Vagina (tissue), 2 donors: ENCODE results near the gene CHRNA5.

Source experiments
- POLR2AphosphoS5 ChIP-seq, 2 donors: sonication (generic); formaldehyde crosslinking; IDR thresholded peaks; one replicate each; pipeline ENCODE4 v1.9.0; 2017; ENCODE audit warnings: antibody characterized with exemption in 2 of 2, mild to moderate bottlenecking in 2 of 2, low read depth in 1 of 2; ENCODE audit not compliant: insufficient read depth in 1 of 2
- TF ChIP-seq, protein P1 (sequence below), 3 experiments: fragments of 450-650 bp in 2 of 3; fragments of 200-600 bp in 1 of 3; sonication (generic) in 1 of 3; IDR thresholded peaks; one replicate each; pipeline ENCODE4 v1.5.1; 2017 to 2019; ENCODE audit warnings: antibody characterized with exemption in 3 of 3, mild to moderate bottlenecking in 2 of 3, moderate library complexity in 2 of 3

GRCh38 chr15:78571382-78571781, 6.1 kb downstream of the CHRNA5 start:
- no peak for TF ChIP-seq POLR2AphosphoS5 (IDR thresholded peaks at IDR 0.05; ENCODE audit: insufficient read depth in 1 of 2, low read depth in 1 of 2)
- TF ChIP-seq, protein P1, sequence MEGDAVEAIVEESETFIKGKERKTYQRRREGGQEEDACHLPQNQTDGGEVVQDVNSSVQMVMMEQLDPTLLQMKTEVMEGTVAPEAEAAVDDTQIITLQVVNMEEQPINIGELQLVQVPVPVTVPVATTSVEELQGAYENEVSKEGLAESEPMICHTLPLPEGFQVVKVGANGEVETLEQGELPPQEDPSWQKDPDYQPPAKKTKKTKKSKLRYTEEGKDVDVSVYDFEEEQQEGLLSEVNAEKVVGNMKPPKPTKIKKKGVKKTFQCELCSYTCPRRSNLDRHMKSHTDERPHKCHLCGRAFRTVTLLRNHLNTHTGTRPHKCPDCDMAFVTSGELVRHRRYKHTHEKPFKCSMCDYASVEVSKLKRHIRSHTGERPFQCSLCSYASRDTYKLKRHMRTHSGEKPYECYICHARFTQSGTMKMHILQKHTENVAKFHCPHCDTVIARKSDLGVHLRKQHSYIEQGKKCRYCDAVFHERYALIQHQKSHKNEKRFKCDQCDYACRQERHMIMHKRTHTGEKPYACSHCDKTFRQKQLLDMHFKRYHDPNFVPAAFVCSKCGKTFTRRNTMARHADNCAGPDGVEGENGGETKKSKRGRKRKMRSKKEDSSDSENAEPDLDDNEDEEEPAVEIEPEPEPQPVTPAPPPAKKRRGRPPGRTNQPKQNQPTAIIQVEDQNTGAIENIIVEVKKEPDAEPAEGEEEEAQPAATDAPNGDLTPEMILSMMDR (IDR thresholded peaks at IDR 0.05) = no peak
